ENCODE data around the gene MSLN.

MSLN gene

GRCh38 chr16:723695-724094 lies 36.8 kb upstream of the MSLN start:
- no peak for DNase-seq

GRCh38 chr16:724188-725040 lies 36.1 kb upstream of the MSLN start:
- no peak for DNase-seq

- no peak for DNase-seq
These were observed 35.5 kb upstream of the MSLN start for GRCh38 chr16:725041-725376.

GRCh38 chr16:725463-726187 lies 34.9 kb upstream of the MSLN start:
- DNase-seq, result no peak

GRCh38 chr16:726188-726437 lies 34.4 kb upstream of the MSLN start:
- no peak for DNase-seq

GRCh38 chr16:726438-727290 lies 33.9 kb upstream of the MSLN start, which contains the start of the genes CCDC78 and HAGHL:
Gene CCDC78, minus strand, starts transcription at chr16:726443. Its CDS starts 76 bp downstream, at chr16:726367.
Gene HAGHL, plus strand, starts transcription at chr16:727106. Its CDS starts 404 bp downstream, at chr16:727510.
- peak; percentile 65 to 72 for DNase-seq

- DNase-seq, result peak; percentile 36 to 37
These were observed 33.1 kb upstream of the MSLN start for GRCh38 chr16:727291-727977.

GRCh38 chr16:728131-728889 lies 32.2 kb upstream of the MSLN start:
- peak; percentile 64 to 72 for DNase-seq

GRCh38 chr16:728890-729744 lies 31.4 kb upstream of the MSLN start:
- DNase-seq, result no peak

- DNase-seq, result no peak
These were observed 30.5 kb upstream of the MSLN start for GRCh38 chr16:729768-730665.

- no peak for DNase-seq
These were observed 29.6 kb upstream of the MSLN start for GRCh38 chr16:730666-731509.

- DNase-seq, result no peak
These were observed 28.2 kb upstream of the MSLN start for GRCh38 chr16:732332-732731.

GRCh38 chr16:732936-733335 lies 27.6 kb upstream of the MSLN start:
- no peak for DNase-seq

- peak; percentile 50 to 52 for DNase-seq
These were observed 26.9 kb upstream of the MSLN start for GRCh38 chr16:733382-734207.

GRCh38 chr16:734208-734980 lies 26.1 kb upstream of the MSLN start:
- no peak for DNase-seq

- no peak for DNase-seq
These were observed 25.3 kb upstream of the MSLN start for GRCh38 chr16:734981-735881.
